Hepatocyte (in vitro differentiated cells): ENCODE measurements around the gene GOLGA7B.

ENCODE experiments used
- EZH2 ChIP-seq: fragments of 200-600 bp; sonication (generic); IDR thresholded peaks from 2 replicates; pipeline ENCODE4 v1.6.1; 2016; ENCODE audit warnings: antibody characterized with exemption, mild to moderate bottlenecking, borderline replicate concordance
- EZH2phosphoT487 ChIP-seq: fragments of 200-600 bp; sonication (generic); IDR thresholded peaks from one replicate; pipeline ENCODE4 v1.6.1; 2018; ENCODE audit warnings: antibody characterized with exemption, mild to moderate bottlenecking, low read depth, moderate library complexity; ENCODE audit not compliant: unreplicated experiment, severe bottlenecking
- TF ChIP-seq, protein P1 (sequence below): fragments of 200-600 bp; sonication (generic); IDR thresholded peaks from 2 replicates; pipeline ENCODE4 v1.5.1; 2016; ENCODE audit warnings: antibody characterized with exemption, mild to moderate bottlenecking; ENCODE audit not compliant: poor library complexity

DNA sequence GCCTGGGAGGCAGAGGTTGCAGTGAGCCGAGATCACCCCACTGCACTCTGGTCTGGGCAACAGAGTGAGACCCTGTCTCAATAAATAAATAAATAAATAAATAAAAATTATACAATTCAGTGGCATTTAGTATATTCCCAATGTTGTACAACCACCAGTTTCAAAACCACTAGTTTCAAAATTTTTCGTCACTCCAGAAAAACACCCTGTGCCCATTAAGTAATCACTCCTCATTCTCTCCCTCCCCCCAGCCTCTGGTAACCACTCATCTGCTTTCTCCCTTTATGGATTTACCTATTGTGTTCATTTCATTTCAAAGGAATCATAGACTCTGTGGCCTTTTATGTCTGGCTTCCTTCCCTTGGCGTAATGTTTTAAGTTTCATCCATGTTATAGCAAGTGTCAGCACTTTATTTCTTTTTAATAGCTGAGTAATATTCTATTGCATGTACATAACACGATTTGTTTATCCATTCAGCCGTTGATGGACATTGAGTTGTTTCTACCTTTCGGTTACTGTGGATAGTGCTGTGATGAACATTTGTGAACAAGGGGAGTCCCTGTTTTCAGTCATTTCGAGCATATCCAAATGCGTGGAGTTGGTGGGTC is 29.4 kb upstream of the GOLGA7B start:
- TF ChIP-seq EZH2, result no peak
- TF ChIP-seq, protein P1, sequence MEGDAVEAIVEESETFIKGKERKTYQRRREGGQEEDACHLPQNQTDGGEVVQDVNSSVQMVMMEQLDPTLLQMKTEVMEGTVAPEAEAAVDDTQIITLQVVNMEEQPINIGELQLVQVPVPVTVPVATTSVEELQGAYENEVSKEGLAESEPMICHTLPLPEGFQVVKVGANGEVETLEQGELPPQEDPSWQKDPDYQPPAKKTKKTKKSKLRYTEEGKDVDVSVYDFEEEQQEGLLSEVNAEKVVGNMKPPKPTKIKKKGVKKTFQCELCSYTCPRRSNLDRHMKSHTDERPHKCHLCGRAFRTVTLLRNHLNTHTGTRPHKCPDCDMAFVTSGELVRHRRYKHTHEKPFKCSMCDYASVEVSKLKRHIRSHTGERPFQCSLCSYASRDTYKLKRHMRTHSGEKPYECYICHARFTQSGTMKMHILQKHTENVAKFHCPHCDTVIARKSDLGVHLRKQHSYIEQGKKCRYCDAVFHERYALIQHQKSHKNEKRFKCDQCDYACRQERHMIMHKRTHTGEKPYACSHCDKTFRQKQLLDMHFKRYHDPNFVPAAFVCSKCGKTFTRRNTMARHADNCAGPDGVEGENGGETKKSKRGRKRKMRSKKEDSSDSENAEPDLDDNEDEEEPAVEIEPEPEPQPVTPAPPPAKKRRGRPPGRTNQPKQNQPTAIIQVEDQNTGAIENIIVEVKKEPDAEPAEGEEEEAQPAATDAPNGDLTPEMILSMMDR, result no peak
- TF ChIP-seq EZH2phosphoT487, result no peak
